ENCODE results near the gene TNFSF9.

DNA sequence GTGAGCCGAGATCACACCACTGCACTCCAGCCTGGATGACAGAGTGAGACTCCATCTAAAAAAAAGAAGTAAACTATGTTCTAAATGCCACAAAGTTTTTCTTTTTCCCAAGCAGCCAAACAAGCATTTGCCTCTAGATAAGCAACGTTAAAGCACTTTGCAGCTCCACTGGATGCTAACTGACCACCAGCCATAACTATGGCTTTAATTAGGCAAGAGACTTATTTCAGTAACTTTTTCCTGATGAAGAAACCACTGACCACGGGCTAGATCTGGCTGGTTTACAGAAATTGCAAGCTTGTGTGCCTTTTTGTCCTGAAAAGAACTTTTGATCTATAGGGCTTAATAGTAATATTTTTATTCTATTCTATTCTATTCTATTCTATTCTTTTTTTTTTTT lies 38.0 kb downstream of the TNFSF9 start:
- no peak for TF ChIP-seq TAF1 (IDR thresholded peaks at IDR 0.05; ENCODE audit: borderline replicate concordance, insufficient read depth, low read length)
- no peak for TF ChIP-seq POLR2AphosphoS5 (IDR thresholded peaks at IDR 0.05; ENCODE audit: low read depth, low read length)
- TF ChIP-seq SIN3A (IDR thresholded peaks at IDR 0.05; ENCODE audit: borderline replicate concordance, insufficient read depth, low read length), result no peak
- TF ChIP-seq, protein P1, sequence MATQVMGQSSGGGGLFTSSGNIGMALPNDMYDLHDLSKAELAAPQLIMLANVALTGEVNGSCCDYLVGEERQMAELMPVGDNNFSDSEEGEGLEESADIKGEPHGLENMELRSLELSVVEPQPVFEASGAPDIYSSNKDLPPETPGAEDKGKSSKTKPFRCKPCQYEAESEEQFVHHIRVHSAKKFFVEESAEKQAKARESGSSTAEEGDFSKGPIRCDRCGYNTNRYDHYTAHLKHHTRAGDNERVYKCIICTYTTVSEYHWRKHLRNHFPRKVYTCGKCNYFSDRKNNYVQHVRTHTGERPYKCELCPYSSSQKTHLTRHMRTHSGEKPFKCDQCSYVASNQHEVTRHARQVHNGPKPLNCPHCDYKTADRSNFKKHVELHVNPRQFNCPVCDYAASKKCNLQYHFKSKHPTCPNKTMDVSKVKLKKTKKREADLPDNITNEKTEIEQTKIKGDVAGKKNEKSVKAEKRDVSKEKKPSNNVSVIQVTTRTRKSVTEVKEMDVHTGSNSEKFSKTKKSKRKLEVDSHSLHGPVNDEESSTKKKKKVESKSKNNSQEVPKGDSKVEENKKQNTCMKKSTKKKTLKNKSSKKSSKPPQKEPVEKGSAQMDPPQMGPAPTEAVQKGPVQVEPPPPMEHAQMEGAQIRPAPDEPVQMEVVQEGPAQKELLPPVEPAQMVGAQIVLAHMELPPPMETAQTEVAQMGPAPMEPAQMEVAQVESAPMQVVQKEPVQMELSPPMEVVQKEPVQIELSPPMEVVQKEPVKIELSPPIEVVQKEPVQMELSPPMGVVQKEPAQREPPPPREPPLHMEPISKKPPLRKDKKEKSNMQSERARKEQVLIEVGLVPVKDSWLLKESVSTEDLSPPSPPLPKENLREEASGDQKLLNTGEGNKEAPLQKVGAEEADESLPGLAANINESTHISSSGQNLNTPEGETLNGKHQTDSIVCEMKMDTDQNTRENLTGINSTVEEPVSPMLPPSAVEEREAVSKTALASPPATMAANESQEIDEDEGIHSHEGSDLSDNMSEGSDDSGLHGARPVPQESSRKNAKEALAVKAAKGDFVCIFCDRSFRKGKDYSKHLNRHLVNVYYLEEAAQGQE (IDR thresholded peaks at IDR 0.05; ENCODE audit: insufficient read depth in 1 of 2, low read depth in 2 of 2, low read length in 2 of 2), result no peak
- TF ChIP-seq FOXP2 (optimal IDR thresholded peaks at IDR 0.05; ENCODE audit: borderline replicate concordance, extremely low read depth, extremely low read length, insufficient read depth), result no peak
